Stimulated activated naive CD8-positive, alpha-beta T cell treated with anti-CD3 and anti-CD28 coated beads, Interleukin-15, Interleukin-2, amounts not matched to agents 100 U/mL and 50 U/mL, for 24 hours (primary cell): ENCODE measurements around the gene CTSL.
"Not testable (repeated sequence)": the region's sequence is repeated elsewhere in the genome, so short reads cannot be mapped to it uniquely, and the experiment has no call there.

Experiments
- ATAC-seq: fragments of 150-1000 bp; cut with Tn5 transposase; one replicate; pipeline ENCODE4 v1.10.0; 2021
- DNase-seq: peaks from one replicate; pipeline ENCODE4 v3.0.0; 2021

The CTSL gene

GRCh38 chr9:87722393-87723088, 3.4 kb upstream of the CTSL start:
- DNase-seq (no peak), ATAC-seq (no peak)

- DNase-seq (no peak), ATAC-seq (no peak)
These were observed 491 bp upstream of the CTSL start for GRCh38 chr9:87725356-87725899.

- ATAC-seq = no peak
- DNase-seq = no peak
These were observed 3.3 kb downstream of the CTSL start for GRCh38 chr9:87729246-87729645.

GRCh38 chr9:87731321-87731720, 5.4 kb downstream of the CTSL start:
- no peak for ATAC-seq

GRCh38 chr9:87732344-87732743, 6.4 kb downstream of the CTSL start:
- ATAC-seq = no peak
- no peak for DNase-seq

More at GRCh38 chr9:87731321-87731720, 5.4 kb downstream of the CTSL start:
- DNase-seq = no peak

GRCh38 chr9:87732756-87733155, 6.8 kb downstream of the CTSL start:
- no peak for ATAC-seq
- DNase-seq = no peak

GRCh38 chr9:87733273-87734052, 7.5 kb downstream of the CTSL start:
- DNase-seq = no peak
- no peak for ATAC-seq

- DNase-seq (no peak), ATAC-seq (no peak)
These were observed 8.2 kb downstream of the CTSL start for GRCh38 chr9:87734106-87734505.

GRCh38 chr9:87739546-87739945, 13.6 kb downstream of the CTSL start:
- ATAC-seq = no peak
- DNase-seq = no peak

- ATAC-seq (no peak), DNase-seq (no peak)
These were observed 14.3 kb downstream of the CTSL start for GRCh38 chr9:87740209-87740608.

GRCh38 chr9:87741326-87741725, 15.4 kb downstream of the CTSL start:
- DNase-seq (no peak), ATAC-seq (no peak)

GRCh38 chr9:87741891-87742290, 16.0 kb downstream of the CTSL start:
- ATAC-seq (no peak), DNase-seq (no peak)

- ATAC-seq = no peak
- no peak for DNase-seq
These were observed 17.0 kb downstream of the CTSL start for GRCh38 chr9:87742813-87743428.

- DNase-seq, ATAC-seq: not testable (repeated sequence)
These were observed 18.3 kb downstream of the CTSL start for GRCh38 chr9:87744247-87744646.

- ATAC-seq = no peak
These were observed 20.3 kb downstream of the CTSL start for GRCh38 chr9:87746186-87746585.

GRCh38 chr9:87748881-87749280, 23.0 kb downstream of the CTSL start:
- ATAC-seq = no peak
- no peak for DNase-seq

More at GRCh38 chr9:87746186-87746585, 20.3 kb downstream of the CTSL start:
- no peak for DNase-seq

GRCh38 chr9:87749335-87750035, 23.6 kb downstream of the CTSL start:
- DNase-seq = no peak
- no peak for ATAC-seq

GRCh38 chr9:87750726-87751125, 24.8 kb downstream of the CTSL start:
- ATAC-seq (no peak), DNase-seq (no peak)

- ATAC-seq (no peak), DNase-seq (no peak)
These were observed 25.5 kb downstream of the CTSL start for GRCh38 chr9:87751423-87751822.

GRCh38 chr9:87751868-87752267, 25.9 kb downstream of the CTSL start:
- no peak for ATAC-seq

GRCh38 chr9:87753313-87753712, 27.4 kb downstream of the CTSL start:
- ATAC-seq (no peak), DNase-seq (no peak)

More at GRCh38 chr9:87751868-87752267, 25.9 kb downstream of the CTSL start:
- DNase-seq = no peak

GRCh38 chr9:87758330-87758729, 32.4 kb downstream of the CTSL start:
- DNase-seq = not testable (repeated sequence)

More at GRCh38 chr9:87758330-87758729, 32.4 kb downstream of the CTSL start:
- ATAC-seq = not testable (repeated sequence)
